IMR-90 (cell line): ENCODE data around the gene BTBD10. TPM values are rescaled to one million over a fixed set of nuclear protein-coding genes. Genes with fewer than 3 reads are reported as not detected.

Experiments
- ATAC-seq: fragments of 200-7000 bp; cut with Tn5 transposase; 2 replicates; pipeline ENCODE4 v1.9.1; 2020; ENCODE audit warnings: low read depth, mild to moderate bottlenecking, moderate library complexity
- BruUV-seq: library from RNA; stranded (reverse); fragments of 400-500 nt; replicated peaks from 2 replicates; lab custom pipeline; 2021; lab: Mats Ljungman, UMichigan
- CTCF ChIA-PET: fragments of 300-600 bp; formaldehyde crosslinking; extraction: SDS; loops from one replicate; lab custom pipeline; 2021; ENCODE audit warnings: antibody characterized with exemption; lab: Yijun Ruan, JAX
- POLR2A ChIA-PET: fragments of 300-600 bp; sonication (Branson Sonifier 250); formaldehyde crosslinking; loops from one replicate; lab custom pipeline; 2022; ENCODE audit warnings: antibody characterized with exemption; ENCODE audit not compliant: unreplicated experiment; lab: Charles Lee
- DNase-seq: peaks from one replicate; pipeline ENCODE4 v3.0.0; 2013
- H2AFZ ChIP-seq: replicated peaks from 2 replicates; pipeline ENCODE3; 2013; ENCODE audit warnings: low read length, mild to moderate bottlenecking; ENCODE audit not compliant: poor library complexity
- H2AK5ac ChIP-seq: 2 replicates; pipeline ENCODE4 v1.6.1; 2013; ENCODE audit warnings: low read depth, low read length, inconsistent platforms
- H2AK9ac ChIP-seq: replicated peaks from 2 replicates; pipeline ENCODE3; 2013; ENCODE audit warnings: mild to moderate bottlenecking, low read depth, low read length, moderate library complexity; ENCODE audit not compliant: poor library complexity
- H2BK120ac ChIP-seq: 2 replicates; pipeline ENCODE4 v1.6.1; 2013; ENCODE audit warnings: low read depth, low read length, inconsistent platforms
- H2BK15ac ChIP-seq: 3 replicates; pipeline ENCODE4 v1.6.1; 2013; ENCODE audit warnings: low read depth, low read length, inconsistent platforms
- H2BK20ac ChIP-seq: 2 replicates; pipeline ENCODE4 v1.6.1; 2013; ENCODE audit warnings: low read depth, mild to moderate bottlenecking, inconsistent platforms, low read length, moderate library complexity
- H2BK5ac ChIP-seq: 2 replicates; pipeline ENCODE4 v1.6.1; 2013; ENCODE audit warnings: mild to moderate bottlenecking, low read depth, low read length, inconsistent platforms; ENCODE audit not compliant: poor library complexity, severe bottlenecking
- H3K14ac ChIP-seq: replicated peaks from 2 replicates; pipeline ENCODE4 v1.6.1; 2013; ENCODE audit warnings: low read depth, low read length, inconsistent platforms
- H3K18ac ChIP-seq: 2 replicates; pipeline ENCODE4 v1.6.1; 2013; ENCODE audit warnings: low read depth, low read length, control low read depth
- H3K23ac ChIP-seq: 2 replicates; pipeline ENCODE4 v1.6.1; 2013; ENCODE audit warnings: low read depth, low read length, inconsistent platforms
- H3K27ac ChIP-seq: 2 replicates; pipeline ENCODE4 v1.5.1; 2013; ENCODE audit warnings: mild to moderate bottlenecking, control low read depth, low read length; ENCODE audit not compliant: insufficient read depth
- H3K27me3 ChIP-seq: 2 replicates; pipeline ENCODE4 v1.6.1; 2013; ENCODE audit warnings: low read length; ENCODE audit not compliant: control insufficient read depth, insufficient read depth
- H3K36me3 ChIP-seq: 2 replicates; pipeline ENCODE4 v1.6.1; 2013; ENCODE audit warnings: low read length, mixed read lengths; ENCODE audit not compliant: control insufficient read depth, insufficient read depth
- H3K4ac ChIP-seq: 2 replicates; pipeline ENCODE4 v1.6.1; 2013; ENCODE audit warnings: low read depth, low read length, inconsistent platforms
- H3K4me1 ChIP-seq: 2 replicates; pipeline ENCODE4 v1.6.1; 2013; ENCODE audit warnings: low read length, mixed read lengths; ENCODE audit not compliant: control insufficient read depth, insufficient read depth
- H3K4me2 ChIP-seq: 2 replicates; pipeline ENCODE4 v1.6.1; 2013; ENCODE audit warnings: low read depth, mild to moderate bottlenecking, control low read depth, low read length, moderate library complexity
- H3K4me3 ChIP-seq: 2 replicates; pipeline ENCODE4 v1.5.1; 2013; ENCODE audit warnings: low read depth, mild to moderate bottlenecking, control low read depth, low read length, moderate library complexity; ENCODE audit not compliant: insufficient read depth
- H3K56ac ChIP-seq: 2 replicates; pipeline ENCODE4 v1.6.1; 2013; ENCODE audit warnings: low read length, inconsistent platforms; ENCODE audit not compliant: insufficient read depth; ENCODE audit errors: extremely low read depth
- H3K79me1 ChIP-seq, 2 experiments: 2 replicates each; pipeline ENCODE4 v1.6.1; 2013; ENCODE audit warnings: low read length in 2 of 2, inconsistent platforms in 1 of 2, low read depth in 1 of 2
- H3K9ac ChIP-seq: 2 replicates; pipeline ENCODE4 v1.6.1; 2013; ENCODE audit warnings: low read depth, low read length, control low read depth
- H3K9me1 ChIP-seq: 2 replicates; pipeline ENCODE4 v1.6.1; 2013; ENCODE audit warnings: low read length, inconsistent platforms; ENCODE audit not compliant: insufficient read depth
- H3K9me3 ChIP-seq: 2 replicates; pipeline ENCODE4 v1.6.1; 2013; ENCODE audit warnings: low read length; ENCODE audit not compliant: control insufficient read depth, insufficient read depth
- H4K20me1 ChIP-seq: 2 replicates; pipeline ENCODE4 v1.6.1; 2013; ENCODE audit warnings: low read length, inconsistent platforms; ENCODE audit not compliant: insufficient read depth
- H4K5ac ChIP-seq: 2 replicates; pipeline ENCODE4 v1.6.1; 2013; ENCODE audit warnings: mild to moderate bottlenecking, low read depth, low read length, control low read depth
- H4K8ac ChIP-seq, 2 experiments: 2 replicates each; pipeline ENCODE4 v1.6.1; 2013; ENCODE audit warnings: low read depth in 2 of 2, low read length in 2 of 2, control low read depth in 1 of 2, inconsistent platforms in 1 of 2
- H4K91ac ChIP-seq: 2 replicates; pipeline ENCODE4 v1.6.1; 2013; ENCODE audit warnings: low read depth, low read length, inconsistent platforms; ENCODE audit not compliant: insufficient read depth
- BHLHE40 ChIP-seq: fragments of 150-350 bp; IDR thresholded peaks from 2 replicates; pipeline ENCODE4 v1.6.1; 2016; ENCODE audit warnings: mild to moderate bottlenecking, low read depth, low read length
- CEBPB ChIP-seq: IDR thresholded peaks from 2 replicates; pipeline ENCODE4 v1.6.1; 2012; ENCODE audit warnings: low read depth, low read length, improper control_type of control experiment
- CHD1 ChIP-seq: IDR thresholded peaks from 2 replicates; pipeline ENCODE4 v1.6.1; 2012; ENCODE audit warnings: low read depth, low read length, improper control_type of control experiment
- CTCF ChIP-seq: conservative IDR thresholded peaks from 2 replicates; pipeline ENCODE4 v1.5.1; 2012; ENCODE audit warnings: mild to moderate bottlenecking, low read depth, low read length, improper control_type of control experiment
- FOS ChIP-seq: fragments of 150-350 bp; IDR thresholded peaks from 2 replicates; pipeline ENCODE4 v1.6.1; 2016; ENCODE audit warnings: low read depth, low read length
- MAFK ChIP-seq: IDR thresholded peaks from 2 replicates; pipeline ENCODE4 v1.6.1; 2012; ENCODE audit warnings: low read depth, low read length, improper control_type of control experiment
- MAZ ChIP-seq: IDR thresholded peaks from 2 replicates; pipeline ENCODE4 v1.6.1; 2012; ENCODE audit warnings: low read depth, mild to moderate bottlenecking, low read length, improper control_type of control experiment, moderate library complexity, borderline replicate concordance
- MXI1 ChIP-seq: IDR thresholded peaks from 2 replicates; pipeline ENCODE4 v1.6.1; 2012; ENCODE audit warnings: low read depth, mild to moderate bottlenecking, low read length, moderate library complexity, borderline replicate concordance
- NFE2L2 ChIP-seq: fragments of 150-350 bp; IDR thresholded peaks from 2 replicates; pipeline ENCODE4 v1.6.1; 2016; ENCODE audit warnings: low read depth, mild to moderate bottlenecking, low read length
- POLR2A ChIP-seq: IDR thresholded peaks from 2 replicates; pipeline ENCODE4 v1.6.1; 2012; ENCODE audit warnings: mild to moderate bottlenecking, low read depth, low read length
- RAD21 ChIP-seq: IDR thresholded peaks from 2 replicates; pipeline ENCODE4 v1.6.1; 2012; ENCODE audit warnings: low read length, improper control_type of control experiment
- RCOR1 ChIP-seq: IDR thresholded peaks from 2 replicates; pipeline ENCODE4 v1.6.1; 2012; ENCODE audit warnings: mild to moderate bottlenecking, low read length, improper control_type of control experiment; ENCODE audit not compliant: insufficient replicate concordance
- RFX5 ChIP-seq: IDR thresholded peaks from 2 replicates; pipeline ENCODE4 v1.8.0; 2012; ENCODE audit warnings: low read depth, mild to moderate bottlenecking, low read length, moderate library complexity
- SMC3 ChIP-seq: fragments of 150-350 bp; IDR thresholded peaks from 2 replicates; pipeline ENCODE4 v1.6.1; 2016; ENCODE audit warnings: low read depth, mild to moderate bottlenecking, antibody characterized with exemption, low read length, moderate library complexity
- WGBS, 2 experiments: methylation state at CpG; one replicate each; pipeline versions ENCODE4 v1.1.5 to v1.1.7; 2013; ENCODE audit warnings: missing lambda C conversion rate in 2 of 2; ENCODE audit not compliant: insufficient read length in 1 of 2; ENCODE audit errors: extremely low coverage in 2 of 2; 5-methylcytosine and 5-hydroxymethylcytosine counted together
- dilution Hi-C: fragments of 300-500 bp; cut with HindIII; formaldehyde crosslinking; loops from one replicate; pipeline ENCODE4 v1.14.3; 2018; ENCODE audit warnings: low sequenced_read_pairs; ENCODE audit not compliant: unreplicated experiment
- in situ Hi-C: fragments of 300-500 bp; cut with MboI; formaldehyde crosslinking; loops from 3 replicates; pipeline ENCODE4 v1.14.3; 2019; ENCODE audit warnings: low sequenced_read_pairs, inconsistent platforms, mixed read lengths
- intact Hi-C: fragments of 100-400 bp; cut with micrococcal nuclease; formaldehyde crosslinking; loops from 2 replicates; pipeline ENCODE4 v1.10.0; 2022
- polyA plus RNA-seq, 3 experiments: library from polyadenylated mRNA; depleted of rRNA; stranded (reverse); fragments of >200 nt; gene quantifications; 2 replicates each; pipeline ENCODE4 v1.2.3, GENCODE V29; 2012; ENCODE audit warnings: low replicate concordance in 1 of 3
- total RNA-seq: library from RNA; depleted of rRNA; stranded (reverse); fragments of >200 nt; gene quantifications from 2 replicates; pipeline ENCODE4 v1.2.3, GENCODE V29; 2012
- TF ChIP-seq, protein P1 (sequence below): fragments of 150-350 bp; IDR thresholded peaks from 2 replicates; pipeline ENCODE4 v1.6.1; 2017; ENCODE audit warnings: mild to moderate bottlenecking, antibody characterized with exemption, low read length, low read depth
- TF ChIP-seq, protein P2 (sequence below): fragments of 150-350 bp; IDR thresholded peaks from 2 replicates; pipeline ENCODE4 v1.6.1; 2016; ENCODE audit warnings: low read depth, mild to moderate bottlenecking, low read length, moderate library complexity, borderline replicate concordance

BTBD10 gene
- total and polyA plus RNA-seq, 2 of the 4 experiments (the other 2 are of a cell fraction): 32.5 to 59.9 TPM

- no peak overlapping the region for H3K23ac ChIP-seq
- no peaks in the 10 kb centered on the region for H3K9me3 ChIP-seq
- H2AK5ac ChIP-seq: no peak overlapping the region
- H4K8ac ChIP-seq: no peak overlapping the region
- intact Hi-C loops (no loop called here), in situ Hi-C loops (no loop called here), dilution Hi-C loops (no loop called here)
- H2AFZ ChIP-seq: no peak overlapping the region
- no peak overlapping the region for H3K27ac ChIP-seq
- H3K4me2 ChIP-seq: no peak overlapping the region
- DNase-seq (no peak), ATAC-seq (no peak)
- no peak overlapping the region for H3K4ac ChIP-seq
- no peak overlapping the region for H2BK15ac ChIP-seq
- ChIA-PET CTCF (interaction anchor here (1.3 kb wide), 1 partner anchor 50 kb away, joined by 4 read pairs; no protein-coding TSS in a partner anchor), POLR2A (interaction anchor here (0.8 kb wide), 1 partner anchor 11 kb away, joined by 3 read pairs; no protein-coding TSS in a partner anchor)
- H2BK120ac ChIP-seq: no peak overlapping the region
- H3K4me3 ChIP-seq: no peak overlapping the region
- H2AK9ac ChIP-seq: no peak overlapping the region
- H2BK20ac ChIP-seq: no peak overlapping the region
- H3K4me1 ChIP-seq: peaks cover 2% of the 10 kb centered on the region
- H4K5ac ChIP-seq: no peak overlapping the region
- WGBS, 2 experiments: no CpG with 5 or more reads among the region's 2 CpGs
- H2BK5ac ChIP-seq: no peak overlapping the region
- no peak overlapping the region for H3K9ac ChIP-seq
- no peak overlapping the region for H3K18ac ChIP-seq
- H3K56ac ChIP-seq: no peak overlapping the region
- 0 out of 2 replicates have a peak, but pooled peaks cover 1% of the 10 kb centered on the region for H3K36me3 ChIP-seq
- TF ChIP-seq RAD21: no peak
- no peak for TF ChIP-seq FOS
- TF ChIP-seq POLR2A: no peak
- TF ChIP-seq NFE2L2: no peak
- TF ChIP-seq, protein P1, sequence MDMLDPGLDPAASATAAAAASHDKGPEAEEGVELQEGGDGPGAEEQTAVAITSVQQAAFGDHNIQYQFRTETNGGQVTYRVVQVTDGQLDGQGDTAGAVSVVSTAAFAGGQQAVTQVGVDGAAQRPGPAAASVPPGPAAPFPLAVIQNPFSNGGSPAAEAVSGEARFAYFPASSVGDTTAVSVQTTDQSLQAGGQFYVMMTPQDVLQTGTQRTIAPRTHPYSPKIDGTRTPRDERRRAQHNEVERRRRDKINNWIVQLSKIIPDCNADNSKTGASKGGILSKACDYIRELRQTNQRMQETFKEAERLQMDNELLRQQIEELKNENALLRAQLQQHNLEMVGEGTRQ: no peak
- TF ChIP-seq, protein P2, sequence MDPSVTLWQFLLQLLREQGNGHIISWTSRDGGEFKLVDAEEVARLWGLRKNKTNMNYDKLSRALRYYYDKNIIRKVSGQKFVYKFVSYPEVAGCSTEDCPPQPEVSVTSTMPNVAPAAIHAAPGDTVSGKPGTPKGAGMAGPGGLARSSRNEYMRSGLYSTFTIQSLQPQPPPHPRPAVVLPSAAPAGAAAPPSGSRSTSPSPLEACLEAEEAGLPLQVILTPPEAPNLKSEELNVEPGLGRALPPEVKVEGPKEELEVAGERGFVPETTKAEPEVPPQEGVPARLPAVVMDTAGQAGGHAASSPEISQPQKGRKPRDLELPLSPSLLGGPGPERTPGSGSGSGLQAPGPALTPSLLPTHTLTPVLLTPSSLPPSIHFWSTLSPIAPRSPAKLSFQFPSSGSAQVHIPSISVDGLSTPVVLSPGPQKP: no peak
- no peak for TF ChIP-seq BHLHE40
- no peak for TF ChIP-seq RFX5
- TF ChIP-seq MAZ: no peak
- TF ChIP-seq MAFK: no peak
- no peak for TF ChIP-seq MXI1
- no peak for TF ChIP-seq CHD1
- no peak for TF ChIP-seq SMC3
- TF ChIP-seq CEBPB: no peak
- no peak for TF ChIP-seq CTCF
- no peak for TF ChIP-seq RCOR1
- BruUV-seq: no TSS peak
- H4K91ac ChIP-seq: no peak overlapping the region
- H3K9me1 ChIP-seq: no peaks in the 10 kb centered on the region
- H3K79me1 ChIP-seq: peaks cover 15 to 43% of the 10 kb centered on the region in 2 experiments
- no peak overlapping the region for H3K14ac ChIP-seq
- no peaks in the 10 kb centered on the region for H3K27me3 ChIP-seq
- H4K20me1 ChIP-seq: peaks cover 6% of the 10 kb centered on the region; the same call in 1 of the 2 replicates
These were observed 12.1 kb downstream of the BTBD10 start for GRCh38 chr11:13450832-13451397.
